ENCODE results near the gene SCIN.

- TF ChIP-seq CTCF (IDR thresholded peaks at IDR 0.05) (no peak), POLR2A (IDR thresholded peaks at IDR 0.05) (no peak)
Measured at GRCh38 chr7:12706900-12707536, 136.5 kb downstream of the SCIN start.

All from adrenal gland (tissue), 5 donors.